HG03565 (cell line): ENCODE data around the gene LDLRAD4.

Source experiments
- ATAC-seq: cut with Tn5 transposase; IDR thresholded peaks from one replicate; pipeline ENCODE4 v1.9.1; 2021; ENCODE audit warnings: mild to moderate bottlenecking, moderate library complexity; ENCODE audit not compliant: unreplicated experiment

Gene LDLRAD4

DNA sequence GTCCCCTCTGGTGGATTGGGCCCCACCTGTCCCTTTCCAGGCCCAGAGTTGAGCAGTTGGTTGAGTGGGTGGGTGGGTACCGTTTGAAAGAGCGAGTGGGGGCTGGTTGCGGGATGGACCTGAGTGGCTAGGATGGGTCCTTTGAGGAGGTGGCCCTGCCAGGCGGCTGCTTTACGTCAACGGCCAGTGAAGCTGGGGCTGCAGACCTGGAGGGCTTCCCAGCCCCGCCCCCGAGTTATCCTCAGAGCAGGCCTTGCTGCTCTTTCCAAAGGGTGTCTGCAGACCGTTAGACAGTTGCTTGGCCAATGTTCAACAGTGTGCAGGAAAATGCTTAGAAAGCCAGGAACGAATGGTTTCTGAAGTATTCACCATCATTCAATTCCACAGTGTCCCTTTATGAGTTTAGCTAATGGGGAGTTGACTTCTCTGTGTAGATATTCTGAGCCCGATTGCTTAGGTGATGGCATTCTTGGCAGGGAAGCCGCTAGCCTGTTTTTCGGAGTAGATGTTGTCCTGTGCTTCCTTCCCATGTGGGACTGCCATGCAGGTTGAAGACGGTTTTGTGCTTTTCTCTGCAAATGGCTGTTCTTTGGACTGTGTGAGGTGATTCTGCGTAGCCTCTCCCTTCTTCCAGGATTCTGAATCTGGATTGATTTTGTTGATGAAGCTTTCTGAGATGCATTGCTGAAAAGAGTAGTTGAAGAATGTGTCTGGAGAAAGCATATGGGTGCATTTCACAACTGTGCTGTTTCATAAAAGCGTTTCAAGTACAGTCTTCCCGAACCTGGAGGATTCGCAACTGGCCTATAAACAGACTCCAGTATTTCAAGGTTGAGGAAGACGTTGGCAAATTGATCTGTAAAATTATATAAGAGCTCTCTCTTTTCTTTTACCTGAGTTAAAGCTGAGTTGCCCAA lies 45.8 kb downstream of the LDLRAD4 start:
- no peak for ATAC-seq

DNA sequence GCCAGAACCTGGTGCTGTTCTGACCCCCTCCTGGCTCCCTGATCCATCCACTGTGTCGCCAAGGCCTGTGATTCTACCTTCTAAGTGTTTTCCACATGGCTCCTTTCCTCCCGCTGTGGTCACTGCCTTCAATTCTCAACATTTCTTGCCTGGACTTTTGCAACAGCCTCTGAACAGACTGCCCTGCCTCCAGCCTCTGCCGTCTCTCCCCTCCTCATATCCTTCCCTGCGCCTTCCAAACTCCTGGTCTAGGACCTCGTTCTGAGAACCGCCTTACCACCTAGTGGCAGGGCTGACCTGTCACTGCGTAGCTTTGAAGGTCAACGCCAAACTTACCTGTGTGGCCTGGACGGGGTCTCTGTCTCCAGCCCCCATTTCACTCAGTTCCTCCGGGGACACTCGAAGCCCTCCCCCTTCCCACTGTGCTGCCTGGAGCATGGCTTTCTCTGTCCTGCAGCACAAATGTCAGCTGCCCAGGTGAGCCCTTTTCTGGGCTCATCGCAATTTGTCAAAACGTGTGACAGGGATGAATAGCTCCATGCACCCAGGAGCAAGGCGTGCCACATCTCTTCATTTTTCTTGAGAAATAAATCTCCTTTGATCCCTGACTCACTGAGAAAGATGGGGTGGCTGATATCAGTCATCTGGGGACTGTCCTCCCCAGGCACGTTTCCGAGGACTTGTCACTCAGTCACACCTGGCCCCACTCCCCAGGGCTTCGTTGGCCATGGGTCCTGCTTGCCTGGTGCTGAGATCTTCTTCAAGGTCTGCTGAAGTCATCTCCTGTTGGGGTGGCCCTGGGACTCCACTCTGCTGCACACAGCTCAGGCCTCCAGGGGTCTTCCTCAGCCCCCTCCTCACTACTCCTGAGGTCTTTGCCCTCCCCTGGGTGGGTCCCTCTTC lies 46.7 kb downstream of the LDLRAD4 start:
- no peak for ATAC-seq

DNA sequence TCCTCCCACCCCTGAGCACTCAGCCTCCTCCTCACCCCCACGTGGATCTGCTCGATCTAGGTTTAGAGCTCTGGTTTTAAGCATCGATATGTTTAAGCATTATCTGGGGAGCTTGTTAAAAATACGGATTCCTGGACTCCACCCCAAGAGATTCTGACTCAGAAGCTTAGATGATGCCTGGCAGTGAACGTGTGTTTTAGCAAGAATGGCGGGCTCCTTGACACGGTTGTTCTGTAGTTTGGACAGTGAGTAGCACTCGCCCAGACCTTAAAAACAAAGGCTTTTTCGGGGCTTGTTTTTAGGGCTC lies 47.3 kb downstream of the LDLRAD4 start:
- no peak for ATAC-seq

DNA sequence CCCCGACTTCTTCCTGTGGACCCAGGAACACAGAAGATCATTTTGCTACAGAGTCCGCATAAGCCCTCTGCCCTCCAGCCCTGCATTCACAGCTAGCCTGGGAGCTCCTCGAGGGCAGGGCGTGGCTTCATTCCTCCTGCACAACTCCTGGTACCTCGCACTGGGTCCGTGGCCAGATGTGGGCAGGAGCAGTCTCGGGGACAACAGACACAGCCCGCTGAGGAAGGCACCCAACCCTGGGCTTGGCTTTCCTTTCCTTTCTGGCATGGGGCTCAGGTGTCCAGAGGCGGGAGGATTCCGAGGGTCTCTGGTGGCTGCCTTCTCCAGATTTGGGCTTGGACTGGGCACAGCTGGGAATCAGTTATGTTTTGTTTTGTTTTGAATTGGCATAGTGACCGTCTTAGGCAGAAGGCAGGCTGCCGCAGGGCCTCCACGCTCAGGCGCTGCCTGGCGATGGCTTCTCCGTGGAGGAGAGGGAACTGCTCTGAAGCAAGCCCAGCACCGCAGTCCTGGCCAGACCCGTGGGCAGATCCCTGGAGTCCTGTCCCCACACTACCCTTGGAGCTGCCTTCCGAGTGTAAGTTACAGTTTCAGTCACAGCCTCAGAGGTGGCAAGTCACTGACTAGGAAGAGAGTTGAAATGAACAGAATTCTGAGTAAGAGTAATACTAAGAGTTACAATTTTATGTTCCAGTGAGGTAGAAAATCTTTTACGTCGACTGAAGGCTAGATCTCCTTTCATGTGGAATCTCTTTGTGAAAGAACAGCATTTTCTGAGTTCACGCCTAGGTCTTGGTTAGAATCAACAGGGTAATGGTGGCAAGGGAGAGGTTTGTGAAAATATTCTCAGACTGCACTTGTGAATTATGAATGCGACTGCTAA lies 47.9 kb downstream of the LDLRAD4 start:
- no peak for ATAC-seq

DNA sequence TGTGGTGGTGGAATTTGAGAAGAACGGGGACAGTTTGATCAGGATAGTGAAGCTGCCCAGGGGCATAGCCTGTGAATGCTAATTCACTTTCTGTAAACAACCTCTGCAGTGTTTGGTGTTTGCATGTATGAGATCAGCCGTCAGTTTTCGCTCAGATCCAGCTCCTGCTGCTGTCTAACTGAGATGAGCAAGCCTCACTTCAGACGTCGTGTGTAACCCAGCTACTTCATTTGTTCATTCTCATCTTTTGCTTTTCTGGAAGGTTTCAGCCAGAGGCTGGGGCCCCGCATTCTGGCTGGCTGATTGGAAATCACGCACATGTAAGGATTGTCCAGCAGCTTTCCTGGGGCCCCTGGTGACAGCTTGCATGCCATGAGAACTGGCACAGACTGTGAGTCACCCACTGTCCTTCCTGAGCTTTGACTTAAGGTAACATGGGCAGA lies 48.9 kb downstream of the LDLRAD4 start:
- ATAC-seq: no peak

DNA sequence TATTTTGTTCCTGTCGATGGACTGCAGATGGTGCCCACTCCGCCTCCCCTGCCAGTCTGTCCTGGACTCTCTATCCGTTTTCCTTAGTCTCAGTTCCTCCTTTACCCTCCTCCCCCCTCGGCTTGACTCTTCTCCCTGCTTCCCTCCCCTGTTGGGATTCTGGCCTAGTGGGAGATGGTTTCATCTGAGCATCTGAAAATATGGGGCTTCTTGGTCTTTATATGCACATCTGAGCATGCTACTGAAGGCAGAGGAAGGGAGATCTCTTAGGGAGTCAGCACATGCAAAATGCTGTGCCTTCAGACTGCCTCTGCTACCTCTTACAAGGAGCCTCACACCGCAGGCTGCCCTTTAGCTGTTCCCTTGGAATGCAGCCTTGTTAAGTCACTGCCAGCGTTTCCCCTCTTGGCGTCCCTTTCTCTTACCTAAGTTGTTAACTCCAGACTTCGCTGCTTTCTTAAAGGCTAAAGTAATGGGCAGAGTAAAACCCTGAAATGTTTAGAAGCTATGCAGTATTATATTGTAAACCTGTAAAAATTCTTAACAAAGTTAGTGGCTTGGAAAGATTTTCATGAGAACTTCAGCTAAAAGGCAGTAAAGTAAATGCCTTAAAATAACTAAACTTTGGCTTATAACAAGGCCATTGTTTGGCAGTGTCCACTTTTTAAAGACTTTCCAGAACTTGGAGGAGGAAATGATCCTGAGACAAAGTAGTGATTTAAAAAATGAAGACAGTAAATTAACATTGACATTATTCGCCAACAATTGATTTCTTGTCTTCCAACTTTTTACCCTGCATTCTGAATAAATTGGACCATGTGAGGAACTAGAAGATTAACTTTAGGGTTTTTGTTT lies 49.8 kb downstream of the LDLRAD4 start:
- ATAC-seq: no peak

DNA sequence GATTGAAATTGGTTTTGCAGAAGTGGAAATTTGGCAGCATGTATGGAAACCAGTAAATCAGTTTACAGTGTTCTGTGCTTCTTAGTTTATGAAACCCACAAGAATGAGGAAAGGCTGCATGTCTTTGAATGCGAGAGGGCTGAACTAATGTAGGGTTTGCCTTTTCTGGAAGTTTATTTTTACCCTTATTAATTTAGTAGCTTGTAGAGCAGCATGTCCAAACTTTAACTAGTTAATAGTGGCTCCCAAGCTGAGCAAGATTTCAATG lies 50.4 kb downstream of the LDLRAD4 start:
- ATAC-seq: no peak

DNA sequence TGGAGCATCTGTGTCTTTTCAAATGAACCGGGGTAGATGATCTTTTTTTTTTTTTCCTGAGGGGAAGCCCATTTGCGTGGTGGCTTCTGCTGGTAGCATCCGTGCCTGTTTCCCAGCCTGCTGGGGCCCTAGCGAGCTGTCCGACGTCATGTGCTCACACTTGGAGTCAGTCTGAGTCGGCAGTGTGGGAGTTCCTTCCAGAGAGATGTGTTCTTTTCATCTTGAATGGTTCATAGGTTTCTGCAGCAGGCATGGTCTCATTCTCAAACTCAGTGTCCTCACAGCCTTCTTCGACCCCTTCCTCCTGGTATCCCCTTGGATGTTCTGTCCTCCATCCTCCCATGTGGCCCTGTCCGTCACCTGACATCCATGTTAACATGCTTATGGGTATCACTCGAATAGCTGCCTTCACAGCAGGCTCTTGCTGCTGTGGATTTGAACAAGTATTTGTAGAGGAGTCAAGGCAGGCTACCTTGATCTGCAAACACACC lies 51.0 kb downstream of the LDLRAD4 start:
- ATAC-seq: no peak

DNA sequence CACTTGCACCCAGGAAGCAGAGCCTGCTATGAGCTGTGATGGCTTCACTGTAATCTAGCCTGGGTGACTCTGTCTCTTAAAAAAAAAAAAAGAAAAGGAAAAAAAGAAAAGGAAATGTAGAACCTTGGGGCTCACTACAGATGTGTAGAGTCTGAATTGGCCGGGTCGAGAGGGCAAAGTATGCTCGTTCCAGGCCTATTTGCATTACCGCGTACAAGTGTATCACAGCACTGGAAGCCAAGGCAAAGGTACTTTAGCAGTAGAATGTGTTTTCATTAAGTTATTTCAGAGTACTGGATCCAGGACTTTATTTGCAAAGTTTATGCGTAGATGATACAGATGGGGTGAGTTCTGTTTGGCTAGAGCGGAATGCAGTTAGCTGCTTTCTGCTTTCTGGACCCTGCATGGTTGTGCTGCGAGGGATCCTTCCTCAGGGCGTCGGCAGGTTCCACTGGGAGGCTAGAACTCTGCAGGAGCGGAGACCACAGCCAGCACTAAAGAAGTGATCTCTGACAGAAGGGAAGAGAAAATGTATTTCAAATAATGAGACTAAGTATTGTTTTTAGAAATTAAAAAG lies 51.8 kb downstream of the LDLRAD4 start:
- no peak for ATAC-seq

DNA sequence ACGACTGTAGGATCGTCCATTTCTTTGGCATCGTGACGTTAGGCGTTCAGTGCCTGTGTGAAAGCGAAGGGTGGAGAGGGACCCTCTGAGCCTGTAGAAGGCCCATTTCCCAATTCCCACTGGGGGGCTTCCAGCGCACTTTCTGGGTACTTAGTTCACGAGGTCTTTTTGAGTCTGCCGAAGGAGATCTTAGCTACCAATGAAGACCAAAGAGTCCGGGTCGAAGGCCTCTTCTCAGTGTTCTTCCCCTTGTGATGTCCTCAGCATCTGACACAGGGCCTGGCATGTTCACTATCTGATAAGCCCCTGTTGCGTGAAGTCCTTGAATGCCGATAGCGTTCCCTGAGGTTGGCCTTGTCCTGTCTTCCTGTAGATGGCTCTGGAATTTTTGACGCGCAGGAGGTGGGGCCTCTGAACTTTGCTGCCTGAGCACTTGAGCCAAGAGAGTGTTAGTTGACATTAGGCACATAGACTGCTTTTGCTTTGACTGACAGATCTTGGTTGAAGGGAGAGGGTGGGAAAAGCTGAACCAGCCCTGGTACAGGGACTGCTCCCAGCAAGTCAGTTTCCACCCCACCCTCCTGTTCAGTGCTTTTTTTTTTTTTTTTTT lies 52.8 kb downstream of the LDLRAD4 start:
- ATAC-seq: no peak

DNA sequence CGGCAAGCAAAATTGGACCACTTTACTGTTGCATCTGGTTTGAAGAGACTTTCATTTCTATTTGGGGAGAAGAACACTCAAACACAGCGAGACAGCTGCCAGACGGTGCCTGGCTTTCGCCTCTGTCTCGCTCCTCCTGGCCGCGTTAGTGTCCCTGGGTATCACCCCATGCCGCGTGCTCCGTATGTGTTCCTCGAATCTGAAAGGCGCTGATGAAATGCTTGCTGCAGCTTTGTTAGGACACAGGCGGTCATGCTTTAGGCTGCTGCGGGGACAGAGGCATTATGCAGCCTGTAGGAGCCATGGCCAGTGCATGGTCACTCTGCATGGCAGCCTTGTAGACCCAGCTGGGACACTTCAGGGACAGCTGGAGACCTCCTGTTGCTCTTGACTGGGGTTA lies 53.9 kb downstream of the LDLRAD4 start:
- ATAC-seq: no peak

DNA sequence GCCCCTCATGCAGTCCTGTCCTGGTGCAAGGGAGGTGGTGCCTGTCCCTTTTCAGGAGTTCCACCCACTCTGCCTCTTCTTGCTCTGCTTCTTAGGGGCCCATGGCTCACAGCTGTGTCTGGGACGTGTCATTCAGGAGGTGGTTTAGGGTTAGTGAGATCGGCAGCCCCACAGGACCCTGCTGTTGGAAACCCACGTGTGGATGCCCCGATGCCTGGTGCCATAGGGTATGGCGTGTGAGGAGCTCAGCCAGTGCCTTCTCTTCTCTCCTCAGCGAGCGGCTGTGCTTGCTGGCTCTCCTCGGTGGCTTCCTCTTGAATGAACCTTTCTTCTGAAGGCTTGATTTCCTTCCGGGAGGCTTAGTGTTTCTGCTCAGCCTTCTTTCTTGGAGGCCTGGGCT lies 55.2 kb downstream of the LDLRAD4 start:
- no peak for ATAC-seq

DNA sequence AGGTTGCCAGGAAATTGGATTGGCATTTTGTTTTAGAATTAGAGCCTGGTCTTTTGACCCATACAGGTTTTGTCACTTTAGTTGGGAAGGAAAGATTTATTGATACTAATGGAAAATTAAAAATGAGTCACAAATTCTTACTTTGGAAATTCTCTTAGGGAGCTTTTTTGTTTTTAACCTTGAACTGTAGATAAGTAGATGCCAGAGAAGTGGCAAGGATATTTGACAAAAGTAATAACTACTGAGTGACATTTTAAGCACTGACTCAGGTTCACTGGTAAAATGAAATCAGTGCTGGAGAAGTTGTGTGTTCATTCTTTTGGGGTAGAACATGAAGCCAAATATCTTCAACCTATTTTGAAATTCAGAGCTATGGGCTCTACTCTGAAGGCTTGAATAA lies 56.5 kb downstream of the LDLRAD4 start:
- ATAC-seq: no peak

DNA sequence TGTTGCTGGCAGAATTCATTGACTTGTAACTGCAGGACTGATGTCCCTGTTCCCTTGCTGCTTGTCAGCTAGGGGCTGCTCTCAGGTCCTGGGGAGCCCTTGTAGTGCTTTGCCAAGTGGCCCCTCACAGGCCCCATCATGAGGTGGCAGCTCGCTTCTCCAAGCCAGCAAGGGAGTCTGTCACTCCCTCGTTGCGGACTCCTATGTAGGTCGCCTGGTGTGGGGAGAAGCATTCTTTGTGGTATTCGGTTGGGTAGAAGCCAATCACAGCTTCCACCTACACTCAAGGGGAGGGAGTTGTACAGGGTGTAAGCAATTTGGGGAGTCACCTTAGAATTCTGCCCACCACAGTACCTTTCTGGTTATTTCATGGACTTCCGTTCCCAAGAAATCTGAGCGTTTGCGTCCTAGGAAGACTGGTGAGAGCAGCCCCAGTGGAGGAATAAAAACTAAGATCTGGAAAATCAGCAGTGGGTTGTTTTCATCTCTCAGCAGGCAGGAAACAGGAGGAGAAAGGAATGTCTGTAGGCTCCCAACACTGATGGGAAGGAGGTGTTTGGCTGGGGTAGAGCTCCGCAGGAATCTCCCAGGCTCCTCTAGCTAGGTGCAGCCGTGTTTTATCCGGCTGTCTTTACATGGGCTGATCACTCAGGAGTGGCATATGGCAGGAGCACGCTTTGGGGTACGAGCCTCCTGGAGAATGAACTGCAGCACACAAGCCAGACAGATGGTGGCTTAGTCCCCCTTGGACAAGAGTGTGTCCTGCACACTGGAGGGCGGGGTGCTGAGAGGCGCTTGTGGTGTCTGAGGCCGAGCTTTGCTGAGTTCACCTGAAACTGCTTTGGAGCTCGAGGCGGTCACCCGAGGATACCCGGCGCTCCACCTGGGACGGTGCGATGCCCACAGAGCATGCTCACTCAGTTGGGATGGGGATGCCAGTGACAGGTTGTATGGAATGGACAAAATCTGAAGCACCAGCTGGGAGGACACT lies 58.3 kb downstream of the LDLRAD4 start:
- no peak for ATAC-seq

DNA sequence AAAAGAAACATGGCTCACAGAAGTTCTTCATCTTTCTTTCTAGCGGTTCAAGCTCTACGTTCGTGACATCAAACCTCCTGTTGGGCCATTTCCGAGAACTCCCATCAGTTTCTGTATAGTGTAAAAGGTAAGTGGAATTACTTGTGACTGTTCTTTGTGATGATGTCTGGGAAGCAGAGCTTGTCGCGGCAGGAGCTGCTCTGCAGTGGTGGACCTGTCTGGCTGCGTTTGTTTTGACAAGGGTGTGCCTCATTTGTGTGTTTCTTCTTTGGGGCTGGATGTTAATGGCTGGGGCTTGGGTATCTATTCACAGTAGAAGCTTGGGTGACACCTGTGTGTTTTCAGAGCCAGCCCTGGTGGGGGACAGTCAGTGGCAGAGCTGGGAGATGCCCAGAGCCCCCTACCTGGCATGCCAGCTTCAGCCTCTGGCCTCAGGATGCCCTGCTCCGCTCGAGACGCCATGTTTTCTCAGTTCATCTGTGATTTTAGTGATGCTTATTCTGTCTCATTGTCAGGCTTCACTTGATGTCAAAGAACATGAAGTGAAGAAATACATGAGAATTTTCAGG lies 59.6 kb downstream of the LDLRAD4 start:
- ATAC-seq: no peak

DNA sequence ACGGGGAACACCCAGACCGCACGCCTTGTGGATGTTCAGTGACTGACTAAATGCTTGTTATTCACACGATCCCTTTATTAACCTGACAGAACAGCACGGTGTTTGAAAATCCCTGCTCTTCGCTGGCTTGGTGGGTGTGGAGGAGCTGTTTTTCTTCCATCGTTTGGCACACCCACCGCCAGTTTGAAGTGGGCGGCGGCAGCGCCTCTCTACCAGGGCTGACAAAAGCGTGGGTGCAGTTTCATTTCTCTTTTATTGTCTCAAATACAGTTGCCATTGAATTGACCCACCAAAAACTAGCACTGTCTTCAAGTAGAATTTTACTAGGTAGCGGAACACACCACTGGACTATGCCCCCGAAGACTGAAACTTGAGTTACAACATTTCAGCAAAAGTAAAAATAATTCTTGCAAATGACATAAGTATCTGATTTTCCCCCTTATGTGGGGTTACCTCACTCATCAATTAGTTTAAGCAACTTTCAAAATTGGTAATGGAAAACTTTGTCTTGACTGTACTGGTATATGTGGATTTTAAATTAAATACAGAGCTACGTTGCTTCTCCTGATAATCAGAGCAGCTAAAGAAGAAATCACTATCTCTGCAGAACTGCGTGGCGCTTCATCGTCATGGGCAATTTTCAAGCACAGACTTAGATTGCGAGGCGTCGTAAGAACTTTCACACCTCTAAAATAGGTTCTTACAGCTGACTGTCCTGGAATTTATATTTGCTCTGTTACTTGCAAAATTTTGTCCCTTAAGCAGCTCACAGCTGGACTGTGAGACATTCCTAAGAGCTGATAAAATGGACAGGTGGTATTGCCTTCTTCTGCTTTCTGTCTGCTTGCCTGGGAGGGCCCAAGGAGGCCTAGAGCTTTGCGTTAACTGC lies 60.9 kb downstream of the LDLRAD4 start:
- peak; percentile 75 for ATAC-seq
